ENCODE data around the gene PTPRCAP. TPM values are rescaled to one million over a fixed set of nuclear protein-coding genes. Genes with fewer than 3 reads are reported as not detected.

The PTPRCAP gene
- polyA plus RNA-seq, 1 donor from 2014 or later = 3.4 TPM

DNA sequence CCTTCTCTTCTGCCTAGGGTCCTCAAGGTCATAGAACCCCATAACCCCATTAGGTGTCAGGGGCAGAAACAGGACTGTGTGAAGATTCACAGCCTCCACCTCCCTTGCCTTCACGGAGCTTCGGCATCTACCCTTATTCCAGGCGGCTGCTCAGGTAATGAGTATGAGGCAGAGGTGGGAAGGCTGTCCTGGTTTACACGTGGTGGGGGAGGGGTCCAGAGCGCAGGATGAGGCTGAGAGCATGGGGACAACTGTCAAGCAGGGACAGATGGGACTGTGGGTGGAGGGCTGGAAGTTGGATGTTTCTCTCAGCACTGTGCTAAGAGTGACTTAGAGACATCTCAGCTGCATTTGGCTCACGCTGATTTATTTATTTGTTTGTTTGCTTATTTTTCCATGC is 50.0 kb downstream of the PTPRCAP start:
- Histone ChIP-seq H3K27ac (ENCODE audit: low read length) (no peak overlapping the region), H2AFZ (ENCODE audit: low read depth, low read length) (no peak overlapping the region), H3K27me3 (ENCODE audit: insufficient read depth, low read depth, low read length) (no peaks in the 10 kb centered on the region), H3K4me2 (ENCODE audit: low read length) (no peak overlapping the region), H3K9ac (ENCODE audit: low read length) (no peak overlapping the region), H3K4me3 (ENCODE audit: low read length) (no peak overlapping the region), H3F3A (ENCODE audit: insufficient read depth, low read length, poor library complexity, severe bottlenecking) (no peaks in the 10 kb centered on the region), H3K9me2 (ENCODE audit: insufficient read depth, low read length) (no peaks in the 10 kb centered on the region), H3K9me3 (ENCODE audit: low read length) (no peaks in the 10 kb centered on the region), H3K36me3 (ENCODE audit: insufficient read depth, low read length) (no peaks in the 10 kb centered on the region), H3K79me2 (replicated peaks; ENCODE audit: insufficient read depth, low read length) (no peaks in the 10 kb centered on the region), H4K20me1 (ENCODE audit: insufficient read depth) (no peaks in the 10 kb centered on the region)
- TF ChIP-seq TAF1 (IDR thresholded peaks at IDR 0.05; ENCODE audit: low read depth) (no peak), POLR2AphosphoS5 (IDR thresholded peaks at IDR 0.05) (no peak), SMC3 (conservative IDR thresholded peaks at IDR 0.05; ENCODE audit: poor library complexity) (no peak), EP300 (conservative IDR thresholded peaks at IDR 0.05; ENCODE audit: poor library complexity, severe bottlenecking) (no peak), EZH2 (IDR thresholded peaks at IDR 0.05; ENCODE audit: borderline replicate concordance, insufficient read depth, low read length, poor library complexity, severe bottlenecking) (no peak), RAD21 (conservative IDR thresholded peaks at IDR 0.05) (no peak)
- TF ChIP-seq, protein P1, sequence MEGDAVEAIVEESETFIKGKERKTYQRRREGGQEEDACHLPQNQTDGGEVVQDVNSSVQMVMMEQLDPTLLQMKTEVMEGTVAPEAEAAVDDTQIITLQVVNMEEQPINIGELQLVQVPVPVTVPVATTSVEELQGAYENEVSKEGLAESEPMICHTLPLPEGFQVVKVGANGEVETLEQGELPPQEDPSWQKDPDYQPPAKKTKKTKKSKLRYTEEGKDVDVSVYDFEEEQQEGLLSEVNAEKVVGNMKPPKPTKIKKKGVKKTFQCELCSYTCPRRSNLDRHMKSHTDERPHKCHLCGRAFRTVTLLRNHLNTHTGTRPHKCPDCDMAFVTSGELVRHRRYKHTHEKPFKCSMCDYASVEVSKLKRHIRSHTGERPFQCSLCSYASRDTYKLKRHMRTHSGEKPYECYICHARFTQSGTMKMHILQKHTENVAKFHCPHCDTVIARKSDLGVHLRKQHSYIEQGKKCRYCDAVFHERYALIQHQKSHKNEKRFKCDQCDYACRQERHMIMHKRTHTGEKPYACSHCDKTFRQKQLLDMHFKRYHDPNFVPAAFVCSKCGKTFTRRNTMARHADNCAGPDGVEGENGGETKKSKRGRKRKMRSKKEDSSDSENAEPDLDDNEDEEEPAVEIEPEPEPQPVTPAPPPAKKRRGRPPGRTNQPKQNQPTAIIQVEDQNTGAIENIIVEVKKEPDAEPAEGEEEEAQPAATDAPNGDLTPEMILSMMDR (IDR thresholded peaks at IDR 0.05; ENCODE audit: poor library complexity, severe bottlenecking) = no peak
- TF ChIP-seq, protein P2, sequence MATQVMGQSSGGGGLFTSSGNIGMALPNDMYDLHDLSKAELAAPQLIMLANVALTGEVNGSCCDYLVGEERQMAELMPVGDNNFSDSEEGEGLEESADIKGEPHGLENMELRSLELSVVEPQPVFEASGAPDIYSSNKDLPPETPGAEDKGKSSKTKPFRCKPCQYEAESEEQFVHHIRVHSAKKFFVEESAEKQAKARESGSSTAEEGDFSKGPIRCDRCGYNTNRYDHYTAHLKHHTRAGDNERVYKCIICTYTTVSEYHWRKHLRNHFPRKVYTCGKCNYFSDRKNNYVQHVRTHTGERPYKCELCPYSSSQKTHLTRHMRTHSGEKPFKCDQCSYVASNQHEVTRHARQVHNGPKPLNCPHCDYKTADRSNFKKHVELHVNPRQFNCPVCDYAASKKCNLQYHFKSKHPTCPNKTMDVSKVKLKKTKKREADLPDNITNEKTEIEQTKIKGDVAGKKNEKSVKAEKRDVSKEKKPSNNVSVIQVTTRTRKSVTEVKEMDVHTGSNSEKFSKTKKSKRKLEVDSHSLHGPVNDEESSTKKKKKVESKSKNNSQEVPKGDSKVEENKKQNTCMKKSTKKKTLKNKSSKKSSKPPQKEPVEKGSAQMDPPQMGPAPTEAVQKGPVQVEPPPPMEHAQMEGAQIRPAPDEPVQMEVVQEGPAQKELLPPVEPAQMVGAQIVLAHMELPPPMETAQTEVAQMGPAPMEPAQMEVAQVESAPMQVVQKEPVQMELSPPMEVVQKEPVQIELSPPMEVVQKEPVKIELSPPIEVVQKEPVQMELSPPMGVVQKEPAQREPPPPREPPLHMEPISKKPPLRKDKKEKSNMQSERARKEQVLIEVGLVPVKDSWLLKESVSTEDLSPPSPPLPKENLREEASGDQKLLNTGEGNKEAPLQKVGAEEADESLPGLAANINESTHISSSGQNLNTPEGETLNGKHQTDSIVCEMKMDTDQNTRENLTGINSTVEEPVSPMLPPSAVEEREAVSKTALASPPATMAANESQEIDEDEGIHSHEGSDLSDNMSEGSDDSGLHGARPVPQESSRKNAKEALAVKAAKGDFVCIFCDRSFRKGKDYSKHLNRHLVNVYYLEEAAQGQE (IDR thresholded peaks at IDR 0.05; ENCODE audit: borderline replicate concordance) = no peak

DNA sequence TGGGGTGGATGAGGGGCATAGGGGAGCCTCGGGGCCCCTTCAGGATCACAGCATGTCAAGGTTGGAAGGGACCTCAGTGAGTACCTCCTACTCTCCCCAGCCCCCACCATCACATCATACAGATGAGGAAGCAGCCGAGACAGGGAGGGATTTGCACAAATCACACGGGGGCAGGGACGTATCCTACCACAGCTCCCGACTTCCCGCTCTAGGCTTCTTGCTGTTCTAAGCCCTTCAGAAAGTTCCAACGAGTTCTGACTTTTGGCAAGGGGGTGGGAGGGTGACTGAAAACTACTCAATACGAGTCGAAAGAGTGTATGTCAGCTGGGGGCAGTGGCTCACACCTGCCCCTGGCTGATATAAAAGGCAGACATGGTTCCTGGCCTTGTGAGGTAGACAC is 50.4 kb downstream of the PTPRCAP start:
- H3K27ac ChIP-seq (ENCODE audit: low read length) = no peak overlapping the region
- no peak overlapping the region for H2AFZ ChIP-seq (ENCODE audit: low read depth, low read length)
- no peaks in the 10 kb centered on the region for H3K27me3 ChIP-seq (ENCODE audit: insufficient read depth, low read depth, low read length)
- TF ChIP-seq TAF1 (IDR thresholded peaks at IDR 0.05; ENCODE audit: low read depth) (no peak), EZH2 (IDR thresholded peaks at IDR 0.05; ENCODE audit: borderline replicate concordance, insufficient read depth, low read length, poor library complexity, severe bottlenecking) (no peak), RAD21 (conservative IDR thresholded peaks at IDR 0.05) (no peak), SMC3 (conservative IDR thresholded peaks at IDR 0.05; ENCODE audit: poor library complexity) (no peak), EP300 (conservative IDR thresholded peaks at IDR 0.05; ENCODE audit: poor library complexity, severe bottlenecking) (no peak), MXI1 (conservative IDR thresholded peaks at IDR 0.05; ENCODE audit: poor library complexity, severe bottlenecking) (no peak), POLR2AphosphoS5 (IDR thresholded peaks at IDR 0.05) (no peak)
- TF ChIP-seq, protein P1 (IDR thresholded peaks at IDR 0.05; ENCODE audit: poor library complexity, severe bottlenecking) = no peak
- TF ChIP-seq, protein P2 (IDR thresholded peaks at IDR 0.05; ENCODE audit: borderline replicate concordance) = no peak
- H3K9me2 ChIP-seq (ENCODE audit: insufficient read depth, low read length) = no peaks in the 10 kb centered on the region
- no peaks in the 10 kb centered on the region for H3F3A ChIP-seq (ENCODE audit: insufficient read depth, low read length, poor library complexity, severe bottlenecking)
- H3K4me2 ChIP-seq (ENCODE audit: low read length) = no peak overlapping the region
- H3K79me2 ChIP-seq (replicated peaks; ENCODE audit: insufficient read depth, low read length) = no peaks in the 10 kb centered on the region
- H3K4me3 ChIP-seq (ENCODE audit: low read length) = no peak overlapping the region
- no peaks in the 10 kb centered on the region for H3K36me3 ChIP-seq (ENCODE audit: insufficient read depth, low read length)
- H4K20me1 ChIP-seq (ENCODE audit: insufficient read depth) = no peaks in the 10 kb centered on the region
- no peak overlapping the region for H3K9ac ChIP-seq (ENCODE audit: low read length)
- no peaks in the 10 kb centered on the region for H3K9me3 ChIP-seq (ENCODE audit: low read length)

All from neural cell (in vitro differentiated cells).